ENCODE data around the gene KCTD5.
"Not testable (repeated sequence)": the region's sequence is repeated elsewhere in the genome, so short reads cannot be mapped to it uniquely, and the experiment has no call there.

KCTD5 gene

DNA sequence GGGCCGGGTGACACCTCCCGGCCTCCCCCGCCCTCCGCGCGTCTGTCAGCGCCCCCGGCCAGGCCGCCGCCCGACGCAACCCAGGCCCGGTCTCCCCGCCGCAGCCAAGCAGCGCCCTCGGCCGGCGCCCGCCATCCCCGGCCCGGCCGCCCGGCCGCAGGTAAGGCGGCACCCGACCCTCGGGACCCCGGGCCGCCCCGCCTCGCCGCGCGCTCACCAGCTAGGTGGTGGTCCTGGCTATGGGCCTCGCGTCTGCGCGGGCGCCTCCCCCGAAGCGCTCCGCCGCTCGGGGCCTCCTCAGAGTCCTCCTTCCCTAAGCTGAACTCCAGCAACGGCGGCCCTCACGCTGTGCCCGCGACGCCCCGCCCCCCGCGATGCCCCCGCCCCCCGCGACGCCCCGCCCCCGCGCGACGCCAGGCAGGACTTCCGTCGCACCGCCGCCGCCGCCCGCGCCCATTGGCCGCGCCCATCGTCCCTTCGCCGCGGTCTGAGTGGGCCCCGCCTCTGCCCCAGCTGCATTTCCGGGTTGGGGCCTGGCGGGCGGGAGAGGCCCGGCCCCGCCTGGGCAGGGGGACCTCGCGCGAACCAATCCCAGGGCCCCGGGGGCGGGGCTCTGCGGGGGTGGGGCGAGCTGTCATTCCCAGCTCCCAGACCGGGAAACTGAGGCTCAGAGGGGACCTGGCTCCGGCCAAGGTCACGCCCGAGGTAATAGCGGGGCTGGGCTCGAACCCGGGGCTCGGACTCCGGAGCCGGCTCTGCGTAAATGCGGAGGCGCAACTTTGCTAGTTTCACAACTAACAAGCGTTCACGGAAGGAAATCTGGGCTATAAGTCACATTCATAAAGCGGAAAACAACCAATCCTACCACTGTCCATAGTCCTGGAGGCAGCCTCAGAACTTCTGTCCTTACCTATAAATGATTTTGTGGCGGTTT lies 9.0 kb upstream of the KCTD5 start:
- DNase-seq (ENCODE audit: low spot score), result peak; percentile 96

DNA sequence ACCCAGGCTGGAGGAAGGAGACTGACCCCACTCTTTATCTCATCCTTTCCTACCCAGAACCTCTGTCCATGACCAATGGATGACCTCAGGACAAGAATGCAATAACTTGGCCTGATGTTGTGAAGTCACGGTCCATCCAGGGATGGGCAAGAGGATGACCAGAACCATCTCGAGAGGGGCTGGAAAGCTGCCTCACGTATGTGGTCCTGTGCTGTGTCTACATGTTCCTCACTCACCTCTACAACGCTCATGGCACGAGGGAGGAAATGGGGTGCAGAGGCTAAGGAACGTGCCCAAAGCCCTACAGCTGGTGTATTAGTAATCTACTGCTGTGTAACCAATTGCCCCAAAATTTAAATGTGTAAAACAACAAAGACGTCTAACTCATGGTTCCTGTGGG lies 7.3 kb upstream of the KCTD5 start:
- no peak for DNase-seq (ENCODE audit: low spot score)

DNA sequence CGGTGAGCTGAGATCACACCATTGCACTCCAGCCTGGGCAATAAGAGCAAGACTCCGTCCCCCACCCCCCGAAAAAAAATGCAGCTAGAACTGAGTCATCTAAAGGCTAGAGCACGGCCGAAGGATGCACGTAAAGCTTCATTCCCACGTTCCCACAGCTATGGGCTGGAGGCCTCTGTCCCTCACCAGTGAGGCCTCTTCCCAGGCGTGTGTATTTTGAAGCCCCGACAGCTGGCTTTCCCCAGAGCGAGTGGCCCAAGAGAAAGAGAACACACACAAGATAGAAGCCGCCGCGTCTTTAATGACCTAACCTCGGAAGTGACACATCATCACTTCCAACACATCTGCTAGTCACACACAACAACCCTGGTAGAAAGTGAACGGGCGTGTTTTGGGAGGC lies 6.6 kb upstream of the KCTD5 start:
- DNase-seq (ENCODE audit: low spot score), result no peak

DNA sequence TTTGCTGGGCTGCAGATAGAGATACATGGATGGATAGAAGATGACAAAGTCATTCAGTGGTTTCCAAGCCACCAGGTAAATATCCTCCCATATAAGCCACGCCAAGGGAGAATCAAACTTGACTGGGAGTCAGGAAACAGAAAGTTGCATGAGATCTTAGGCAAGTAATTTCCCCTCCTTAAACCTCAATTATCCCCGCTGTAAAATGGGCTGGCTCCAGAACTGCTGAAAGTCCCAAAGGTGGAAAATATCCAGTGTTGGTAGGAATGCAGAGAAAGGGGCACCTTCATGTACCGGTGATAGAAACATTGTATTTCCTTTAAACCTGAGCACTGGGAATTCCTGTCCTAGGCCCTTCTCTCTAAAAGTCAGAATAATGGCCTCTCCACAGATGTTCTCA lies 5.4 kb upstream of the KCTD5 start:
- DNase-seq (ENCODE audit: low spot score), result not testable (repeated sequence)

DNA sequence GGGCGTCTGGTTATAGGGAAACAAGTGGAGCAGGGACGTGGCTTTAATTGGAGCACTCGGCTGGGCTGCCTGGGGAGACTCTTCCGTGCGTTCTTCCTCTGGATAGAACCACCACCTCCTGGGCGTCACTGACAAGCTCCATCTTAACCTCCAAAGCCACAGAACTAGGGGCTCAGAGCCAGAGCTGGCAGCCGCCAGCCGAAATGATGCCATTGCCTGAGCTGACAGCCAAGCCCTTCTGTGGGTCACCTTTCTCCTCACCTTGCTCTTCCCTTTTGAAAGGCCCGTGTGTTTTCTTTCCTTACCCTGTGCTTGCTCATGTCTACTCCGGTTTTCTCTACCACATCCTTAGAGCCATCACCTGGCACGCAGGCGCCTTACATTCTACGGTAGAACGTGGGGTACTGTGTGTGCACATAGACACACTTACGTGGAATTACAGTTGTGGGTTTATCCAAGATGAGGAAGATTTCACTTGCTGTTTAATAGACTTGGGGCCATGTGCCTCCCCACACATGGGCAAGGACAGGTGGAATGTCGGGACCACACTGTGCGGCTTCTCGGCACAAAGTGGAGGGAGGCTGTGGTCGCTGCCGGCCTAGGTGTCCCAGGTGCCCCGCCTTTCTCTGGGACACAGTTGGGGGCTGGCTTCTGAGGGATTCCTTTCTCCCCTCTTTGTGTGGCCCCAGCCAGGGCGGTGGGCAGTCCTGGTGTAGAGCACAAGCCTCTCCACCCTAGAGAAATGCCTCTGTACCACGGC lies 3.9 kb upstream of the KCTD5 start:
- DNase-seq (ENCODE audit: low spot score), result not testable (repeated sequence)

DNA sequence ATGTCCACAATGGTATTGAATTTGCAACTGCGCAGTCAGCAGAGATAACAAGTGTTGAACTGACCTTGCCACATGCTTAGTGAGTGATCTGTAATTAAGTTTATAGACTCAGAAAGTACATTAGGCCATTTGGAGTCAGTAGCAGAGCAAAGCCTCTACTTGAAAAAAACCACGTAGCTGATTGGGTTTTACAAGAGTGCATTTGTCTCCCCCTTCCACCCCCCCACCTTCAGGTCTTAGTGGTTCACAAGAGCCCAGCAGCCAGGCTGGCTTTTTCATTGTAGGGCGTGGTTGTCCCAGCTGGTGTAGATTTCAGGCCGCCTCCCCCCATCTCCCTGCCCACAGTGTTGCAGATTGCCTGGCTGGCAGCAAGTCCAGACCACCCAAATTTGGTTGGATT lies 2.4 kb upstream of the KCTD5 start:
- DNase-seq (ENCODE audit: low spot score), result not testable (repeated sequence)

DNA sequence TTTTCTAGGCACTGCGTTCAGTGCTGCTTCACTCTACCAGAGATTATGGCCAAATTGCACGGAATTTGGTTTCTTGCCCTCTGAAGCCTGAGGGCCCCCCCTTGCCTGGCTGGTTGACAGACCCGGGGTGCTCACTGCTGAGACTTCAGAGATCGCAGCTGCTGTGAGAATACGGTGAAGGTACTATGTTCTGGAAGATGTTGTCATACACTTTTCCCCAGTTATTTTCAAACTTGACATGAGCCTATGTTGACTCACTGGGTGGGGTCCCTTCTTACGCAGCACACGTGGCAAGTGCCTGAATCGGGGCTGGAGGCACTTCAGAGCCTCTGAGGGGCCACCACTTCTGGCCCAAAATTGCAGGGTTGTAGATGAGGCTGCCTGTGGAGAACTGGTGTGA lies 2.0 kb upstream of the KCTD5 start:
- not testable (repeated sequence) for DNase-seq (ENCODE audit: low spot score)

DNA sequence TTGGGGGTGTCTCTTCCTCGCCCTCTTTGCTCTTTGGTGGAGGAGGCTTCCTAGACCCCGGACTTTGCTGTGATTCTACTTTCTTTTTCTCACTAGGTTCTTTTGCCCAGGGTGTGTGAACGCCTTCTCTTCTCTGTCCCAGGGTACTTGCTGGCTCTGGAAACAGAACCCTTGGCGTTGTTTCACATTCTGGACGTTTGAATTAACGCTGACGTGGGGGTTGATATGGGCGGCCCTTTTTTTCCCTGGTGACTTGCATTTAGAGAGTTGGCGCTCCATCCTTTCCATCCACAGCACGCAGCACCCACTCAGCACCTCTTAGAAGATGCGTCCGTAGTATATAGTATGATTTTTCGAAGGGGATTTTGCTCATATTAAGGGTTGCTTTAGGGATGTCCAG lies 718 bp downstream of the KCTD5 start:
- DNase-seq (ENCODE audit: low spot score), result not testable (repeated sequence)

DNA sequence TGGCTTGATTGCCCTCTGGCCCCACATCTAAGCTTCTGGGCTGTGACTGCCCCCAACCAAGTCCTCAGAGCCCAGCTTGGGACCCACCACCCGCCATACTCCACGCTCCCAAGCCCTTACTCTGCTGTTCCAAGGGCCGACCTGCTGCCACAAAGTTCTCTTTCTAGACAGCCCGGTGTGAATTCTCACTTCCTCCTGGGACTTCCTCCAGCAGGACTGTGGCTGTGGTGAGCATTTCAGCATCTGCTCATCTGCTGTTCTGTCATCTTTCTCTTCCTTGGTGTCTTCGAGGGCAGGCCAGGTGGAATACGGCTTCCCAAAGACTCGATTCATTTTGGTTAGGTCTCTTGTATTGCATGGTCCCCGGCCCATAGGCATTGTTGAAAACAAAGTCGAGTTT lies 3.8 kb downstream of the KCTD5 start:
- DNase-seq (ENCODE audit: low spot score), result not testable (repeated sequence)

DNA sequence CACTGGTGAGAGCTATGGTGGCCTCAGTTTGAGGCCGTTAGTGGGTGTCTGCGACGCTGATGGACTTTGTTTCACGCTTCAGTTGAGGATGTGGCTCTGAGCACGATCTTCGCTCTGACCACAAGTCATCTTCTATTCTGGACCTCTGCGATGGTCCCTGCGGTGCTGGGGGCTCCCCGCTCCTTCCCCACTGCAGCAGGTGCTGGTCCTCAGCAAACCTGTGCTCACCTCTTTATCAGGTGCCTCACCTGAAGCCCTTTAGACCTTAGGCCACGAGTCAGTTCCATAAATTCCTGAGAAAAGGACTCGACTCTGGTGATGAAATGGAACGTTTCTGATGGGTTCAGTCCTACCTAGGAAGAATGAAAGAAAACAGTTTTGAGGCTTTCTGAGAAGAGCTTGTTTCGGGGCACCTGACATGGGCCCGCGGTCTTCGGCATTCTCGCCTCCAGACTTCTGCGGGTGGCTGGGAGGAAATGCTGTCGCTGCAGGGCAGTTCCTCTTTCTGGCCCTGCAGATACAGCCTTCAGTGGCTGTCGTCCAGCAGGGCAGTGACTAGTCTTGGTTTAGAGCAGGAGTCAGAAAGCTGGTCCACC lies 4.7 kb downstream of the KCTD5 start:
- DNase-seq (ENCODE audit: low spot score), result no peak

DNA sequence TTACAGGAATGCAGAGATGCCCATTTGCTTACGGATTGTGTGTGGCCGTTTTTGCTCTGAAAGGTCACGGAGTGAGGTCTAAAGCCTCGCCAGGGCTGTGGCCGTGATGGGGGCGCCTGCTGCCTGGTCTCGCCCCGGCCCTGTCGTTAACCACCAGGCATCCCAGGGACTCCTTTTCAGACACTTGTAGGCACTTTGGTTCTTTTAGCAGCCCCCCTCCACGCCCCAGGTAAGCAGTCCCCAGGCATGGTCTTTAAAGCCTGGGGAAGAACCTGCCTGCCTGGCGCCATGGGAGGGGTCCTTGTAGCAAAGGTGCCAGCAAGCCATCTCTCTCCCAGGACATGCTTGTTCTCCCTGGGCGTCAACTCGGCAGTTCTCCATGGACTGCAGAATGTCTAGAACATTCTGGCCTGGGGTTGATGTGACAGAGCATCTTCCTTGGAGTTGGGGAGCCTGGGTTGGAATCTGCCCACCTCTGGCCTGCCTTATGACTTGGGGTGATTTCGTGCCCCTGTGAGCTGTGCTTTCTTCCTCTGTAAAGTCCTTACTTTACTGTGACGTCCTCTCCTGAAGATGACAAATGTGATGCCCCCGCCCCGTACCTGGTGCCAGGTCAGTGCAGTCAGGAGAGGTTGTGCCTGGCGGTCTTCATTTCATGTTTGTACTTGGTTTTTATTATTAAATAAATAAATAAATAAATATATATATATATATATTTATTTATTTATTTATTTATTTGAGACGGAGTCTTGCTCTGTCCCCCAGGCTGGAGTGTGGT lies 5.4 kb downstream of the KCTD5 start:
- no peak for DNase-seq (ENCODE audit: low spot score)

DNA sequence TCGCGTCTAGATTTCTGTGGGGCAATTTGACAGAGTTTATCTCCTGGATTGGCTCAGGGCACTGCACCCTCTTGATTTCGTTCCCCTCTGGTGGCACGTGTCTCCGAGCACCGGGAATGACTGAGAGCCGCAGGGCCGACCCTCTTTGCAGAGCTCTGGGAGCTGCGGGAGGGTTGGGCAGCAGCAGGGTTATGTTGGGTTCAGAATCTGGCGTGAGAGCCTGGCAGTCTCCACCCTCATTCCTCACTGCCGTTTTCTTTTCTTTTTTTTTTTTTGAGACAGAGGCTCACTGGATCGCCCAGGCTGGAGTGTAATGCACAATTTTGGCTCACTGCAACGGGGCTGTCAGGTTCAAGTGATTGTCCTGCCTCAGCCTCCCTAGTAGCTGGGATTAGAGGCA lies 7.1 kb downstream of the KCTD5 start:
- DNase-seq (ENCODE audit: low spot score), result not testable (repeated sequence)

DNA sequence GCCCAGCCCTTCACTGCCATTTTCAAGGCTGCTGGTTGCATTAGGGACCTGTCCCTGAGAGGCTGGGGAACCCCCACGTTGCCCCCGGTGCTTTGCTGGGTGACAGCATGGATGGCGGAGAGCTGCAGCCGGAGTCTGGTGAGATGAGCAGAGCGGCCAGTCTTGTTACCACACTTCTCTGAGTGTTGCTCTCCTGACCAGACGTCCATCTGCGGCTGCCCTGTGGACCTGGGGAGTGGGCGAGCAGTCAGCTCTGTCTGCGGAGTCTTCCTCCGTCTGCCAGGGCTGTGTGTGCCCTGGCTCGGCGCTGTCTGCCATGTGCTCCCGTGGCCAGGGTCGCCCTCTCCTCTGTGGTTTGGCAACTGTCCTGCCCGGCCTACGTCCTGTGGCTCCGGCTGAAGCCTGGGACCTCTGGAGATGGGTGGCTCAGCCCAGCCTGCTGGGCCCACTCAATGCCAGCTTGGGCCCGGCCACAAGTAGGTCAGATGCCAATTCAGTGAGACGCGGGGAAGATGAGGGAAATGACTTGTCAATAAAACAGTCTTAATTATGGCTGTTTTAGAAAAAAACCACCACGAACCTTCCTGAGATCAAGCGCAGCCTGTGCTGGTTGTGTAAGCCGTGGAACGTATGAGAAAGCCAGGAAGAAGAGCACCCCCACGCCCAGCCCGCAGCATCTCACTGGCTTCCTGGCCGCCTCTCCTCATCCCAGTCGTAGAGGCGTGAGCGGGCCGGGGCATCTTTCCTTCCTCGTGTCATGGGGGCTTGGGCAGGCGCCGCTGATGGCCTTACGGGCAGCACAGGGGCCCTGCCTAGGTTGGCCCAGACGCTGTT lies 7.9 kb downstream of the KCTD5 start:
- no peak for DNase-seq (ENCODE audit: low spot score)

DNA sequence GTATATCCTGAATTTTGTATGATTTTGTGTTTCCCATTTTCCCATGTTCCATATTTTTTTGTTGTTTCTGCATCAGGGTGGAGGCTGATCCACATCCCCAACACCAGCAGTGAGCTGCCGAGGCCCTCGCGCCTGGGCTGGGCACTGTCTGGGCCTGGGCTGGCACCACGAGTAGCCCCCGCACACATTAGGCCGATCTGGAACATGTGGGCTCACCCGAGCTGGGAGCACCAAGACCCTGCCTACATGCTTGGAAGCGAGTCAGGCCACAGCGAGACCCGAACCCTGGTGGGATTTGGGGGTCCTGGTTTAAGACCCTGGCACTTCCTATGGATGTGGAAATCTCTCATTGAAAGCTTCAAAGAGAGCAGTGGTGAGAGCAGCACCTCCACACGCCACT lies 8.5 kb downstream of the KCTD5 start:
- DNase-seq (ENCODE audit: low spot score), result no peak

DNA sequence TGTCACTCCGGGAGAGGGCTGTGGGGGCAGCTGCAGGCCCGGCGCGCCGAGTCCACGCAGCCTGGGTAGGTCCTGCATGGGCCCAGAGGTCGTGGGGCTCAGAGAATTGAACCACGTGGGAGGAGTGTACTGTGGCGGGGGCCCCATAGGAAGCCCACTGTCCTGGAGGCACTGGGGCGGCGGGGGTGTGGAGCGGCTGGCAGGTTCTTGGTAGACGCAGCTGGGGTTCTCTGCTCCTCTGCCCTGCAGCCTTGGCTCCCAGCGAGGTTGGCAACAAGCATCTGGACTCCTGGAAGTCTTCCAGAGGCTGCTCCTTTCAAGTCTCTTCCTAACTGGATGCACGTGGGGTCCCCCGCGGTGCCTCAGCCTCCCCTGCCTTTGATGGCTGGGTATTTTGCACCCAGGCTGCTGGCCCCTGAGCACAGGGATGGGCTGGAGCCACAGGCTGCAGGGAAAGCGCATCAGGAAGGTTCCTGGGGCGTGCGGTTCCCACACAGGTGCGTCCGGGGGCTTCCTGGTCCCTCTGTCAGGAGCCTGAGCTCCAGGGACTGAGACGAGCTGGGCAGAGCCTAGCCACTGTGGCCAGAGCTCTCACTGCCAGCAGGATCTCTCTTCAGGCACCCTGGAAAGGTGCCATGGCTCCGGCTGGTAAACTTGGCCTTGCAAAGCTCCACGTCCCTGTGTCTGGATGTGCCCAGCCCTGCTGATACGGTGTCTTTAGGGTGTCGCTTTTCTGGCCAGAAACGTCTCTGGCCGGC lies 9.3 kb downstream of the KCTD5 start:
- DNase-seq (ENCODE audit: low spot score), result peak; percentile 41

DNA sequence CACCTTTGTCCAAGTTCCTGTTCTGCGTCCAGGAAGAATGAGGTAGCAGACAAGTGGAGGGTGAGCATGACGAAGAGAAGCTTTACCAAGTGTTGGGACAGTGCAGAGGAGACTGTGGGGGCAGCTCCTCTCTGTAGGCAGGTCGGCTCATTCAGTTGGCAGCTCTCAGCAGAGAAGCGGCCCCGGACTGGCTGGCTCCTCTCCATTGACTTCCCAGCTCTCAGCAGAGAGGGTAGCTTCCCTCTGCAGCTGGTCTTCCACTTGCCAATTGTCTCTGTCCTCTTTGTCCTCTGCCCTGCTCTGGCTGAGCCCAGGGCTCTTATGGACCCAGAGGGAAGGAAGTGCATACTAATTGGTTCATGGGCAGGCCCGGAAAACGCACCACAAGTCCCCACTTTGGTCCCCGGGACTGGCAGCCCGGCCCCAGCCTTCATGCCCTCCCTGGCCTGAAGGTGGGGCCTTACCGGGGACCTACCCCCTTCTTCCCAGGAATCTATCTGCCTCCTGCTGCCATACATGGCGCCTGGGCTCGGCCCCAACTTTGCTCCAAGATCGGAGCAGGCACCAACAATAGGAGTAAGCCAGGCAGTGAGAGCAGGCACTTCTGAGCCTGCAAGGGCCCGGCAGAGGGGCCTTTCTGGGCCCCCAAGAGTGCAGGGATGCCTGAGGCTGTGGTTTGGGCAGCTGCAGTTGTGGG lies 10.1 kb downstream of the KCTD5 start:
- DNase-seq (ENCODE audit: low spot score), result peak; percentile 89

DNA sequence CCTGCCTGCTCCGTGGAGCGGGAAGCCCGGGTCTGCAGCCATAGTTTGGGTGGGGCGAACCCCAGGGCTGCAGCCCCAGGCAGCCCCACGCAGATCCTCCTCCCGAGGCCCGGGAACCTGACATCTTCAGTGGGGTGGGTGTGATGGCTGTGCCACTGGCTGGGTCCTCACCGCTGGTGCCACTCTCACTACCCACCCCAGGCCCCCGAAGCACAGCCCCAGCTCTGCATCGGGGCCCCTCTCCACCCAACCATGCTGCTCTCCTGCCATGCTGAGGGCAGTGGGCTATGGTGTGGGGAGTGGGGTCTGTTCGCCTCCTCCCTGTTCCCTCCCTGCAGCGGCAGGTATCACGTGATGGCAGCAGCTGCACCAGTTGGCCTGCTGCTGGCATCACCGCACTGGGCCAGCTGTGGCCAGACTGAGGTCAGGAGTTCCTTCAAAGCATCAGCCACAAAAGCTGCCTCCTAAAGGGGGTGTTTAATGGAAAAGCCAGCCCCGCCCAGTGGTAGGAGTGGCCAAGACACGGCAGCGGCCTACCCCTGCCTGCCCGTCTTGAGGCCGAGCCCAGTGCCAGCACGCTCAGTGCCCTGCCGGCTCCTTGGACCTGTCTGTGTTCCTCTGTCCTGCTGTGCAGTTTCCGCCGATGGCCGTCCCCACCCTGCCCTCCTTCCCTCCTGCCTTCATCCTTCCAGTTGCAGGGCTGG lies 10.8 kb downstream of the KCTD5 start:
- DNase-seq (ENCODE audit: low spot score), result peak; percentile 84

DNA sequence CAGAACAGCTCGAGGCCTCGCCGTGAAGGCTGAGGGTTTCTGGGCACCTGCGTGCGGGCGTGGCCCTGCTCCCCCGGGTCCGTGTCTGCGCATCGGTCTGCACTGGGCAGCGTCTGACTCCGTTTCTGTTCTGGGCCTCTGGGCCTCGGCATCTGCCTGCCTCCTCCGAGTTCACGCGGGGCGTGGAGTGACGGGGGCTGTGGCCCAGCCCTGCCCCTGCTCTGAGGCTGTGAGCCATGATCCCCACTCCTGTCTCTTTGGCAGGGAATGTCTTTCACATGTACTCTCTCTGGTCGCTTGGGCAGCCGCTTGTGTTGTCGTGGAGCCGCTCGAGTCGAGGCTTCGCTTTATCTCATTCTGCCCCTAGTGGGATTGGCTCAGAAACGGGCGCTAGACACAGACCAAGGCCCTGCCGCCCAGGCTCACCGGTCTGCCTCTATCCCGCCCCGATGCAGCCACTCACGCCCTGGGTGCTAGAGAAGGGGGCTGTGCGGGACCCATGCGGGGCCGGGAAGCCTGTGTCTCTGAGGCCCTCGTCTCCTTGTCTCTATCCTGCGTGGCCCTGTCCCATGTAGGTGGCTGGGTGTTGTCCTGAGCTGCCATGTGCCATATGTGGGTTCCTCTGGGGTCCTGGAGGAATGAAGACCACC lies 14.4 kb downstream of the KCTD5 start:
- not testable (repeated sequence) for DNase-seq (ENCODE audit: low spot score)
